PC-9 (cell line): ENCODE measurements around the gene SMG6.

ENCODE experiments used
- CTCF ChIP-seq: fragments of 200-600 bp; sonication (generic); conservative IDR thresholded peaks from 2 replicates; pipeline ENCODE4 v1.6.1; 2017; ENCODE audit warnings: mixed run types, antibody characterized with exemption, mild to moderate bottlenecking, moderate library complexity
- EZH2 ChIP-seq: fragments of 200-600 bp; sonication (generic); IDR thresholded peaks from 2 replicates; pipeline ENCODE4 v1.8.0; 2017; ENCODE audit warnings: antibody characterized with exemption, low read depth

GRCh38 chr17:2158396-2158780, 145.2 kb downstream of the SMG6 start:
- TF ChIP-seq CTCF (no peak), EZH2 (no peak)
